SU-DHL-6 (cell line): ENCODE data around the gene HSPB1.
"Not testable (repeated sequence)": the region's sequence is repeated elsewhere in the genome, so short reads cannot be mapped to it uniquely, and the experiment has no call there.

Source experiments
- H2AFZ ChIP-seq: fragments of 200-600 bp; sonication (generic); 2 replicates; pipeline ENCODE4 v1.6.1; 2014; ENCODE audit warnings: low read depth, mild to moderate bottlenecking, moderate library complexity, mixed read lengths, antibody characterized with exemption, low read length; ENCODE audit not compliant: severe bottlenecking
- H3F3A ChIP-seq: fragments of 200-600 bp; shearing (Covaris generic); 2 replicates; pipeline ENCODE4 v1.6.0; 2016; ENCODE audit warnings: antibody characterized with exemption, mild to moderate bottlenecking; ENCODE audit not compliant: insufficient read depth
- H3K27ac ChIP-seq: fragments of 200-600 bp; sonication (generic); 2 replicates; pipeline ENCODE4 v1.5.1; 2016; ENCODE audit warnings: low read depth, mild to moderate bottlenecking, low read length, moderate library complexity, mixed read lengths
- H3K27me3 ChIP-seq: fragments of 200-600 bp; sonication (generic), shearing (Covaris generic); 2 replicates; pipeline ENCODE4 v1.6.0; 2014; ENCODE audit warnings: mild to moderate bottlenecking, low read length
- H3K36me3 ChIP-seq: fragments of 200-600 bp; sonication (generic); 2 replicates; pipeline ENCODE4 v1.6.1; 2014; ENCODE audit warnings: mild to moderate bottlenecking, low read length, mixed read lengths
- H3K4me2 ChIP-seq: fragments of 300-600, 200-600 bp; shearing (Covaris generic), sonication (generic); 2 replicates; pipeline ENCODE4 v1.6.0; 2014; ENCODE audit warnings: low read length, low read depth, mild to moderate bottlenecking; ENCODE audit not compliant: poor library complexity, severe bottlenecking
- H3K4me3 ChIP-seq: fragments of 200-600 bp; sonication (generic); 2 replicates; pipeline ENCODE4 v1.5.1; 2014; ENCODE audit warnings: antibody characterized with exemption, low read length, mild to moderate bottlenecking, mixed read lengths; ENCODE audit not compliant: insufficient read depth, poor library complexity, severe bottlenecking
- H3K79me2 ChIP-seq: fragments of 200-600 bp; sonication (generic); 2 replicates; pipeline ENCODE4 v1.6.1; 2014; ENCODE audit warnings: mild to moderate bottlenecking, low read length, moderate library complexity; ENCODE audit not compliant: insufficient read depth
- H3K9ac ChIP-seq: fragments of 200-600 bp; sonication (generic); 2 replicates; pipeline ENCODE4 v1.7.0; 2014; ENCODE audit warnings: mild to moderate bottlenecking, low read length
- H3K9me2 ChIP-seq: fragments of 200-600 bp; sonication (generic); replicated peaks from 2 replicates; pipeline ENCODE4 v1.6.1; 2014; ENCODE audit warnings: low read length; ENCODE audit not compliant: insufficient read depth
- H3K9me3 ChIP-seq: fragments of 200-600 bp; sonication (generic); 2 replicates; pipeline ENCODE4 v1.6.1; 2014; ENCODE audit warnings: low read length, mixed read lengths; ENCODE audit not compliant: insufficient read depth
- H4K20me1 ChIP-seq: fragments of 200-600 bp; sonication (generic); 2 replicates; pipeline ENCODE4 v1.6.1; 2014; ENCODE audit warnings: low read depth, mild to moderate bottlenecking, antibody characterized with exemption, low read length, moderate library complexity, mixed read lengths
- EZH2phosphoT487 ChIP-seq: fragments of 200-600 bp; sonication (generic), shearing (Covaris generic); conservative IDR thresholded peaks from 2 replicates; pipeline ENCODE4 v1.6.1; 2018; ENCODE audit warnings: mild to moderate bottlenecking, antibody characterized with exemption, low read length, moderate library complexity, mixed read lengths
- TF ChIP-seq, protein P1 (sequence below): fragments of 200-600 bp; sonication (generic); IDR thresholded peaks from one replicate; pipeline ENCODE4 v1.5.1; 2017; ENCODE audit warnings: antibody characterized with exemption, mild to moderate bottlenecking, low read length, moderate library complexity; ENCODE audit not compliant: insufficient read depth, poor library complexity, severe bottlenecking

The HSPB1 gene

GRCh38 chr7:76301000-76301399 lies 1.5 kb upstream of the HSPB1 start:
- no peak for TF ChIP-seq EZH2phosphoT487
- TF ChIP-seq, protein P1, sequence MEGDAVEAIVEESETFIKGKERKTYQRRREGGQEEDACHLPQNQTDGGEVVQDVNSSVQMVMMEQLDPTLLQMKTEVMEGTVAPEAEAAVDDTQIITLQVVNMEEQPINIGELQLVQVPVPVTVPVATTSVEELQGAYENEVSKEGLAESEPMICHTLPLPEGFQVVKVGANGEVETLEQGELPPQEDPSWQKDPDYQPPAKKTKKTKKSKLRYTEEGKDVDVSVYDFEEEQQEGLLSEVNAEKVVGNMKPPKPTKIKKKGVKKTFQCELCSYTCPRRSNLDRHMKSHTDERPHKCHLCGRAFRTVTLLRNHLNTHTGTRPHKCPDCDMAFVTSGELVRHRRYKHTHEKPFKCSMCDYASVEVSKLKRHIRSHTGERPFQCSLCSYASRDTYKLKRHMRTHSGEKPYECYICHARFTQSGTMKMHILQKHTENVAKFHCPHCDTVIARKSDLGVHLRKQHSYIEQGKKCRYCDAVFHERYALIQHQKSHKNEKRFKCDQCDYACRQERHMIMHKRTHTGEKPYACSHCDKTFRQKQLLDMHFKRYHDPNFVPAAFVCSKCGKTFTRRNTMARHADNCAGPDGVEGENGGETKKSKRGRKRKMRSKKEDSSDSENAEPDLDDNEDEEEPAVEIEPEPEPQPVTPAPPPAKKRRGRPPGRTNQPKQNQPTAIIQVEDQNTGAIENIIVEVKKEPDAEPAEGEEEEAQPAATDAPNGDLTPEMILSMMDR: no peak
- no peak overlapping the region for H2AFZ ChIP-seq
- H3K36me3 ChIP-seq: no peaks in the 10 kb centered on the region
- no peaks in the 10 kb centered on the region for H3K79me2 ChIP-seq
- no peaks in the 10 kb centered on the region for H3K27me3 ChIP-seq
- H3K9me3 ChIP-seq: no peaks in the 10 kb centered on the region
- no peak overlapping the region for H3K9ac ChIP-seq
- H4K20me1 ChIP-seq: no peaks in the 10 kb centered on the region
- H3K4me3 ChIP-seq: no peak overlapping the region
- no peak overlapping the region for H3K4me2 ChIP-seq
- H3K27ac ChIP-seq: no peak overlapping the region
- H3K9me2 ChIP-seq: no peaks in the 10 kb centered on the region
- H3F3A ChIP-seq: peaks cover 7% of the 10 kb centered on the region; the same call in 1 of the 2 replicates

DNA sequence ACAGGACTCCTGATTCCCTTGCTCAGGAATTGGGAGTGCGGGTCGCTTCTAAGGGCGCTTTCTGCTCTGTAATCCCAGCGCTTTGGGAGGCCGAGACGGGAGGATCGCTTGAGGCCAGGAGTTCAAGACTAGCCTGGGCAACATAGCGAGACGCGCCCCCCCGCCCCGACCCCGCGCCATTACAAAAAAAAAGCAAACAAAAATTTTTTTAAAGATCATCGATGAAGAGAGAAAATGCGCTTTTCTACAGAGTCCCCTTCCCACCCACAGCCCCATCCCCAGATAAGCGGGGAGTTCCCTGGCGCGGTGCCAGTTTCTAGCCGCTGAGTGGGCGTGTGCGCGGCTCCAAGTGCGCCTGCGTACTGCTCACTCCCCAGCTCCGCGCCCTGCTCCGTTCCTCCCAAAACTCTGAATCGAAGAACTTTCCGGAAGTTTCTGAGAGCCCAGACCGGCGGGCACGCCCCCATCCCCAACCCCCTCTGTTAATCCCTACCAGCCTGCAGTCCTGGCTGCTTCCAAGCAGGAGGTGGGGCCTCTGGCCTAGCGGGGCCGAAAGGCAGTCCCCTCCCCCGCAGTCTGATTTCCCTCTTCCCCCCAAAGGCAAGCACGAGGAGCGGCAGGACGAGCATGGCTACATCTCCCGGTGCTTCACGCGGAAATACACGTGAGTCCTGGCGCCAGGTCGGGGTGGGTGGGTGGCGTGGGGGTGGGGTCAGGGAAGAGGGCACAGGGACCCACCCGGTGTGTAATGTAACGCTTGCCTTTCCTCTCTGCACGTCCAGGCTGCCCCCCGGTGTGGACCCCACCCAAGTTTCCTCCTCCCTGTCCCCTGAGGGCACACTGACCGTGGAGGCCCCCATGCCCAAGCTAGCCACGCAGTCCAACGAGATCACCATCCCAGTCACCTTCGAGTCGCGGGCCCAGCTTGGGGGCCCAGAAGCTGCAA lies 1.0 kb downstream of the HSPB1 start:
- Histone ChIP-seq H3F3A (peaks cover 7% of the 10 kb centered on the region; the same call in 1 of the 2 replicates), H3K9ac (peak overlapping the region; percentile 57), H4K20me1 (no peaks in the 10 kb centered on the region), H3K4me2 (peak overlapping the region; percentile 66), H3K79me2 (no peaks in the 10 kb centered on the region), H2AFZ (peak overlapping the region; percentile 94), H3K27me3 (no peaks in the 10 kb centered on the region), H3K36me3 (no peaks in the 10 kb centered on the region), H3K27ac (no peak overlapping the region), H3K9me3 (no peaks in the 10 kb centered on the region), H3K4me3 (peak overlapping the region; percentile 52), H3K9me2 (no peaks in the 10 kb centered on the region)
- TF ChIP-seq, protein P1: no peak
- TF ChIP-seq EZH2phosphoT487: no peak

- no peak overlapping the region for H3K27ac ChIP-seq
- H4K20me1 ChIP-seq: no peaks in the 10 kb centered on the region
These were observed 2.5 kb downstream of the HSPB1 start for GRCh38 chr7:76304888-76305375.

GRCh38 chr7:76308874-76309273 lies 6.4 kb downstream of the HSPB1 start:
- H3K9ac ChIP-seq, H3K79me2 ChIP-seq, H3K4me3 ChIP-seq, H3K36me3 ChIP-seq, H3K27ac ChIP-seq, H3K4me2 ChIP-seq, H3K9me3 ChIP-seq, H3K27me3 ChIP-seq, H3K9me2 ChIP-seq, H3F3A ChIP-seq, H4K20me1 ChIP-seq, H2AFZ ChIP-seq: not testable (repeated sequence)

More at GRCh38 chr7:76304888-76305375, 2.5 kb downstream of the HSPB1 start:
- no peak overlapping the region for H3K4me2 ChIP-seq
- H2AFZ ChIP-seq: no peak overlapping the region
- TF ChIP-seq, protein P1: no peak
- no peak for TF ChIP-seq EZH2phosphoT487
- no peaks in the 10 kb centered on the region for H3K9me2 ChIP-seq
- H3K9ac ChIP-seq: no peak overlapping the region
- H3F3A ChIP-seq: peaks cover 7% of the 10 kb centered on the region; the same call in 1 of the 2 replicates
- H3K9me3 ChIP-seq: no peaks in the 10 kb centered on the region
- no peaks in the 10 kb centered on the region for H3K79me2 ChIP-seq
- H3K4me3 ChIP-seq: no peak overlapping the region
- no peaks in the 10 kb centered on the region for H3K36me3 ChIP-seq
- H3K27me3 ChIP-seq: no peaks in the 10 kb centered on the region

GRCh38 chr7:76309341-76310101 lies 7.0 kb downstream of the HSPB1 start:
- H3K9me3 ChIP-seq, H3F3A ChIP-seq, H3K4me2 ChIP-seq, H4K20me1 ChIP-seq, H3K9me2 ChIP-seq, H2AFZ ChIP-seq, H3K9ac ChIP-seq, H3K27ac ChIP-seq, H3K79me2 ChIP-seq, H3K36me3 ChIP-seq, H3K4me3 ChIP-seq, H3K27me3 ChIP-seq: not testable (repeated sequence)
